ENCODE measurements around the gene SMOC2.

SMOC2 gene

DNA sequence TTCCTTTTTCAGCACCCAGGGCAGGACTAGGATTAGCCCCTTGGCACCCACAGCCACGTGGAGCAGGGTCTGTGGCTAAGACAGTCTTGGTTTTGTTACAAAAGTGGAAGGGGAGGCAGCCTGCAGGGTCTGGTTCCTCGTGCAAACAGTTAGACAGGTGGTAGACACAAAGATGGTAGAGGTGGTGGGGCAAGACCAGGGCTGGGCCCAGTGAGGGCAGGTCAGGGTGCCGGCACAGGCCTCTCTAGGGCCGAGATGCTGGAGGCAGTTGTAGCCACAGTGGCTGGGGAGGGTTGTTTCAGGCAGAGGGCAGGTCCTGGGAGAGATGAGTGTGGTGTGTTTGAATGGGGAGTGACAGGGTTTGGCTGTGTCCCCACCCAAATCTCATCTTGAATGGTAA, 161.6 kb downstream of the SMOC2 start:
- no peak for DNase-seq (ENCODE audit: low spot score)
- in situ Hi-C loops (cut with MboI; ENCODE audit: low sequenced_read_pairs, unreplicated experiment): no loop called here
- TF ChIP-seq, protein P1, sequence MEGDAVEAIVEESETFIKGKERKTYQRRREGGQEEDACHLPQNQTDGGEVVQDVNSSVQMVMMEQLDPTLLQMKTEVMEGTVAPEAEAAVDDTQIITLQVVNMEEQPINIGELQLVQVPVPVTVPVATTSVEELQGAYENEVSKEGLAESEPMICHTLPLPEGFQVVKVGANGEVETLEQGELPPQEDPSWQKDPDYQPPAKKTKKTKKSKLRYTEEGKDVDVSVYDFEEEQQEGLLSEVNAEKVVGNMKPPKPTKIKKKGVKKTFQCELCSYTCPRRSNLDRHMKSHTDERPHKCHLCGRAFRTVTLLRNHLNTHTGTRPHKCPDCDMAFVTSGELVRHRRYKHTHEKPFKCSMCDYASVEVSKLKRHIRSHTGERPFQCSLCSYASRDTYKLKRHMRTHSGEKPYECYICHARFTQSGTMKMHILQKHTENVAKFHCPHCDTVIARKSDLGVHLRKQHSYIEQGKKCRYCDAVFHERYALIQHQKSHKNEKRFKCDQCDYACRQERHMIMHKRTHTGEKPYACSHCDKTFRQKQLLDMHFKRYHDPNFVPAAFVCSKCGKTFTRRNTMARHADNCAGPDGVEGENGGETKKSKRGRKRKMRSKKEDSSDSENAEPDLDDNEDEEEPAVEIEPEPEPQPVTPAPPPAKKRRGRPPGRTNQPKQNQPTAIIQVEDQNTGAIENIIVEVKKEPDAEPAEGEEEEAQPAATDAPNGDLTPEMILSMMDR (IDR thresholded peaks at IDR 0.05; ENCODE audit: borderline replicate concordance, control extremely low read depth, extremely low read depth, insufficient read depth, missing control alignments): no peak

DNA sequence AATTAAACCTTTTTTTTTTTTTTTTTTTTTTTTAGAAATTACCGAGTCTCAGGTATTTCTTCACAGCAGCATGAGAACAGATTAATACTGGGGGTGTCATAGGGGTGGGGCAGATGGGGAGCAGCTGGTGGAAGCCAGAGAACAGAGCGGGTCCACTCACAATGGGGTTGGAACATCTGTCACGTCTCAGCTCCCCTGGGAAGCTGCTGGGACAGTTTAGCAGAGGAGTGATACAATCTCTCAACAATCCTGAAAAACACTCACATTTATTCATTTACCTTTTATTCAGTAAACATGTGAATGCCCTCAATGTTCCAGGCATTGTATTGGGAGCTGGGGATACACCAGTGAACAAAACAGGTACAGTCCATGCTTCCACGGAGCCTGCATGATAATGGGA, 162.2 kb downstream of the SMOC2 start:
- in situ Hi-C loops (cut with MboI; ENCODE audit: low sequenced_read_pairs, unreplicated experiment): no loop called here
- DNase-seq (ENCODE audit: low spot score): no peak
- TF ChIP-seq, protein P1 (IDR thresholded peaks at IDR 0.05; ENCODE audit: borderline replicate concordance, control extremely low read depth, extremely low read depth, insufficient read depth, missing control alignments): no peak

DNA sequence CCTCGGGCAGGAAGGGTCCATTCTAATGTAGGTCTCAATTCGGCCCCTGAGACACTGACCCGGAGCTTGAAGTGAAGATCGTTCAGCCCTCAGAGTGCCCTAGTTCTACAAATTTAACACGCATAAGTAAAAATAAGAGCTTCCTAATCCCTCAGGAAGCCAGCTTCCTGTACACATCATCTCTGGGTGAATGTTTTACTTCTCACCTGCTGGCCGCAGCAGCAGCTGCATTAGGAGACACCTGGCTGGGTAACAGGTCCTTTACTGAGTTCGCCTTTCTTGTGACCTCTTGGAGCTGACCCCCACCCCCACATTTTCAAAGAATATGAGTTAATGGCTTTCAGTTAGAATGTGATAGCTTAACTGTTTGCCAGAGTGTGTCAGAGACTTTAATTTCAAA, 165.0 kb downstream of the SMOC2 start:
- in situ Hi-C loops (cut with MboI; ENCODE audit: low sequenced_read_pairs, unreplicated experiment): no loop called here
- TF ChIP-seq, protein P1 (IDR thresholded peaks at IDR 0.05; ENCODE audit: borderline replicate concordance, control extremely low read depth, extremely low read depth, insufficient read depth, missing control alignments): no peak
- no peak for DNase-seq (ENCODE audit: low spot score)

DNA sequence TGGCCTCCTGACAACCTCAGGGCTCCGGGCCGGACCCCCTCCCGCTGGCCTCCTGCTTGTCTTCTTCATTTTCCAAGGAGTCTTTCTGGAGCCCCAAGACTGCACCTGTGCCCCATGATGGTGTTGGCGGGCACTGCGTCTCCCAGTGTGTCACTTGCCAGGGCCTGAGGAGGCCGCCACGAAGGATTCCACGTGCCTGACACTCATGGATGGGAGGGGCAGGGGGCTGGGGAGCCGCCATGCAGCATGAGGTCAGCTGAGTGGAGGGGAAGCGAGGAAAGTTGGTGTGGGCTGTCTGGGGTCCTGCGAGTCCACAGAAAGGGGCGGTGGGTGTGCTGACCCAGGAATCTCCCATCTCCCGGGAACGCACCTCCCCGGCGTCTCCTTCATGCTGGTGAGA, 165.7 kb downstream of the SMOC2 start:
- TF ChIP-seq, protein P1 (IDR thresholded peaks at IDR 0.05; ENCODE audit: borderline replicate concordance, control extremely low read depth, extremely low read depth, insufficient read depth, missing control alignments): no peak
- in situ Hi-C loops (cut with MboI; ENCODE audit: low sequenced_read_pairs, unreplicated experiment): no loop called here
- DNase-seq (ENCODE audit: low spot score): no peak

DNA sequence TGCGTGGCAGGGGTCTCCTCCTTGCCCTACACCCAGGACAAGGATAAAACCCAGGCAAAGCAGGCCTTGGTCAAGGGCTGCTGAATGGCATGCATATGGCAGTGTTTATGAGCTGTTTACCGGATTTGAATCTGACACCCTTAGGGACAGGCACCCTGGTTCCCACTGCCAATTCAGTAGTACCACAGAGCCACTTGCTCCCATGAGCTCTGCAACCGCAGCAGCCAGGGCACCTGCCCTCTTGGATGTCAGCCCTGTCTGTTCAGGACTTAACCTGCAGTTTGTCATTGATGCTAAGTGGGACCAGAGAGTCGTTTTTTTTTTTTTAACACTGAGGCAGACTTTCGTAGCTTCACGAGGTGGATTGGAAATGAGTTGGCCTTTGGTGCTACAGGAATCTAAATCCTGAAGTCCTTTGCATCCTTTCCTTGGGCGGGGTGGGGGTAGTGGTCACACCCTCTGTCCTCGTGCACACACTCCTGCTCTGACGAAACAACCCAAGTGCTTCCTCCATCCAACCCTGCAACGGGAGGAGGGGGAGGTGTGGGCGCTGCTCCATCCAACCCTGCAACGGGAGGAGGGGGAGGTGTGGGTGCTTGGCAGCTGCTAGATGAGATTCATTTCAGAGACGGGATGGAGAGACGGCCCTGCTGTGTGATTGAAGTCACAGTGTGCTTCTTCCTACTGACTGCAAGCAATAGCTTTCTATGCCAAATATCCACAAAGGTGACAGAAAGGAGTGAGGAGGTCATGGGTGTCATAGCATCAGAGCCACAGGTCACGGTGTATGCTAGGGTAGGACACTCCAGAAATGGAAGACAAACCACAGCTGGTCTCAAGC, 166.5 kb downstream of the SMOC2 start:
- TF ChIP-seq, protein P1 (IDR thresholded peaks at IDR 0.05; ENCODE audit: borderline replicate concordance, control extremely low read depth, extremely low read depth, insufficient read depth, missing control alignments): no peak
- in situ Hi-C loops (cut with MboI; ENCODE audit: low sequenced_read_pairs, unreplicated experiment): no loop called here

DNA sequence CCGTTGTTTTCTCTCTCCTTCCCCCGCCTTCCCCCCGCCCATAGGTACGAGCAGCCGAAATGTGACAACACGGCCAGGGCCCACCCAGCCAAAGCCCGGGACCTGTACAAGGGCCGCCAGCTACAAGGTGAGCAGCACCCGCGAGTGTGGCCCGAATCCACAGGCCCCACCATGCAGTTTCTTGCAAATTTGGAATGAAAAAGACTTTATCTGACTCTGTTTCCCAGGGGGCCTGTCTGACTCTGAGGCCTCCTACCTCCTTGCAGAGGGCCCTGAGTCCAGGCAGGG, 167.1 kb downstream of the SMOC2 start:
- TF ChIP-seq, protein P1 (IDR thresholded peaks at IDR 0.05; ENCODE audit: borderline replicate concordance, control extremely low read depth, extremely low read depth, insufficient read depth, missing control alignments): no peak
- in situ Hi-C loops (cut with MboI; ENCODE audit: low sequenced_read_pairs, unreplicated experiment): no loop called here
- no peak for DNase-seq (ENCODE audit: low spot score)

More for the DNA sequence above, 166.5 kb downstream of the SMOC2 start:
- no peak for DNase-seq (ENCODE audit: low spot score)
